Stimulated activated CD8-positive, alpha-beta memory T cell treated with anti-CD3 and anti-CD28 coated beads, Interleukin-15, amount 100 ng/mL, for 4 hours (primary cell): ENCODE results near the gene ITPRIPL2.

Experiments
- DNase-seq, 2 donors: peaks; one replicate each; pipeline ENCODE4 v3.0.0-alpha.2; 2020; ENCODE audit warnings: low read depth in 2 of 2

The ITPRIPL2 gene

DNA sequence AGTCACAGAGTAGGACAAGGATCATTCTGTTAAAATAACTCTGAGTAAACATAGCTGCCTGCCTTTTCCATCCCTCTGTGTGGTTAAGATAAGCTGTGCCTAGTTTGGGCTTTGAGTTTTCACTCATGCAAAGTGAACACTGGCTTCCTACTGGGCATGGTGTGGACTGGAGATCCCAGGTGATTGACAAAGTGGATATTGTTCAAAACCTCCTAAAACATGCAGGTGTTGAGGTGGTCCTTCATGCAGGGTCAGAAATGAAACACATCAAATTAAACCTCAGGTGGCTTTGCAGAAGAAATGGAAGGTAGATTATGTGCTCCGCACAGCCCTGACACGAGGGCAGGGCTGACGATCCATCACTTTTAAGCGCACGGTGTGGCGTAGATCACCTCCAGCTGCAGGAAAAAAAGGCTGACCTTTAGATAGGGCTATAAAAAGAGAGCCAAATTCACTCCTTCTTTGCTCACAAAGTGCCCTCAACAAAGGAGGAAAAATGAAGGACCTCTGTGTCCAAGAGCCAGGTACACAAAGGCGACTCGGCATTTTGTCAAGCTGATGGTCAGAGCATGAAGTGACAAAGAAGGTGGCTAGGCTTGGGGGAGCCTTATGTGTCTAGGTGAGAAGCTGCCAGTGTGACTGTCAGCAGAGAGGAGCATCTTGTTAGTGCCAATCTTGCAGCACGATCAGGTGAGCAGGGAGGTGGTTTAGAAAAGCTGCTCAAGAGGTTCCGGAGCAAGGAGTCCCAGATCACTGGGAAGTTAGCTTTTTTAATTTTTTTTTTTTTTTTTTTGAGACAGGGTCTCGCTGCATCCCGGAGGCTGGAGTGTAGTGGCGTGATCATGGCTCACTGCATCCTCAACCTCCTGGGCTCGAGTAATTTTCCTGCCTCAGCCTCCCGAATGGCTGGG, 19.9 kb upstream of the ITPRIPL2 start:
- no peak for DNase-seq

DNA sequence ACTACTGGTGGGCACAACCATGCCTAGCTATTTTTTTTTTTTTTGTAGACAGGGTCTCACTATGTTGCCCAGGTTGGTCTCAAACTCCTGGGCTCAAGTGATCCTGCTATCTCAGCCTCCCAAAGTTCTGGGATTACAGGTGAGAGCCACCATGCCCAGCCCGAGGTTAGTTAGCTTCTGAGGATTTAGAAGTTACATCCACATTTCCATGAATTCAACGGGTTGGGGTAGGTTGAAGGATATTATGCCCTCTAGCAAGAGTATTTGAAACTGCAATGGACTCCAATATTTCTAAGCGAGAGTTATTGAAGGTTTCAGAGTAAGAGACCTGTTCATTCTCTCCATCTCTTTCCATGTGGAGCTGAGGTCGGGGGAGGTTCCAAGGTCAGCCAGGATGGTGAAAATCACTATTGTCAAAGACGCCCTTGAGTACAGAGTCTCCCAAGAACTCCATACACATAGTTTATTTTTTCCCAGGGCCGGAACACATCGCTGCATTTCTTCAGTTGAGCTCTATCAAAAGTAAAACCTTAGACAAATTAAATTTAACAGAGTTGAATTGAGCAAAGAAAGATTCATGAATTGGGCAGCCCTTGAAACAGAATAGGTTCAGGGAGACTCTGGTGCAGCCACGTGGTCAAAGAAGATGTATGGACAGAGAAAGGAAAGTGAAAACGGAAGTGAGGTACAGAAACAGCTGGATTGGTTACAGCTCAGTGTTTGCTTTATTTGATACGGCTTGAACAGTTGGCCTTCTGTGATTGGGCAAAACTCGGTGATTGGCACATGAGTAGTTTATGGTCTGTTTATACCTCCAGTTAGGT, 19.0 kb upstream of the ITPRIPL2 start:
- DNase-seq = no peak

- DNase-seq = no peak
Measured at GRCh38 chr16:19095654-19096053, 18.1 kb upstream of the ITPRIPL2 start.

- no peak for DNase-seq
Measured at GRCh38 chr16:19098173-19098572, 15.6 kb upstream of the ITPRIPL2 start.

DNA sequence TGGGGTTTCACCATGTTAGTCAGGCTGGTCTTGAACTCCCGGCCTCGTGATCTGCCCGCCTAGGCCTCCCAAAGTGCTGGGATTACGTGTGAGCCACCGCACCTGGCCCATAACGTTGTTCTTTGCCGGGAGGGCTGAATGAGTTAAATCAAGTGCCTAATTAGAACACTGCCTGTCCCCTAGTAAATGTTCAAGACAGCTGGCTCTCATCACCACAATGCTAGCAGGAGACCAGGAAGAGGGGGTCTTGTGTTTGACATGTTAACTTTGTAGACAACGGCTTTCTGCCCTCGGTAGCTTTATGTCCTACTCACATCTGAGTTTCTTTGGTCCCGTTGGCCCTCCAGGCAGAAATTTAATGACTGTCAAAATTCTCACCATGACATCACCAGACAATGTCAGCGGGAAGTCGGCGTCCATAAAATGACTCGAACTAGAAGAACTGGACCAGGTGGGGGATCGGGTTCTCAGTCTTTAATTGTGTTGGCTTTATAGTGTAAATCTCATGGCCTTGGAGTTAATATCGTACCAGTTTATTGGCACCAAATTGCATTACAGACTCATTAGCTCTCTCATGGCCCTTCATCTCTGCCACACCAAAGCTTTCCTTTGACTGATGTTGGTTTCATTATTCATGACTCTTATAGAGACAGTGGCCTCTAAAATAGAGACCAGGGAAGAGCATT, 11.4 kb upstream of the ITPRIPL2 start:
- no peak for DNase-seq

GRCh38 chr16:19104607-19105006, 9.2 kb upstream of the ITPRIPL2 start:
- DNase-seq = no peak

DNA sequence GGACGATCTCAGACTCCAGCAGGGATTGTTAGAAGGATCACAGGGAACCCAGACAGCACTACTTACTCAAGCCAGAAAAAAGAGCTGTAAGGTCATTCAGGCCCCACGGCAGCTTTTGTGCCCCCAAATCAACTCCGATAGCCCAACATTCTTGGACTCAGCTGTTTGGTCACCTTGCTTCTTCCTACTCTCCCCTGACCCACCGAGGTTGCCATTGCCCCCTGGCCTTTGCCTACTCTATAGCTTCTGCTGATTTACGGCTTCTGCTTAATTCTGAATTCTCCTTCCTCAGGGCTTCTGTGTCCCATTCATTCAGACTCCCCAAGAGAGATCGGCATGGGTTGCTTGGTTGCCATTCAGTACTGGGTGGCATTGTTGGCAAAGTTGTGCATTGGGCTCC, 8.6 kb upstream of the ITPRIPL2 start:
- no peak for DNase-seq

DNA sequence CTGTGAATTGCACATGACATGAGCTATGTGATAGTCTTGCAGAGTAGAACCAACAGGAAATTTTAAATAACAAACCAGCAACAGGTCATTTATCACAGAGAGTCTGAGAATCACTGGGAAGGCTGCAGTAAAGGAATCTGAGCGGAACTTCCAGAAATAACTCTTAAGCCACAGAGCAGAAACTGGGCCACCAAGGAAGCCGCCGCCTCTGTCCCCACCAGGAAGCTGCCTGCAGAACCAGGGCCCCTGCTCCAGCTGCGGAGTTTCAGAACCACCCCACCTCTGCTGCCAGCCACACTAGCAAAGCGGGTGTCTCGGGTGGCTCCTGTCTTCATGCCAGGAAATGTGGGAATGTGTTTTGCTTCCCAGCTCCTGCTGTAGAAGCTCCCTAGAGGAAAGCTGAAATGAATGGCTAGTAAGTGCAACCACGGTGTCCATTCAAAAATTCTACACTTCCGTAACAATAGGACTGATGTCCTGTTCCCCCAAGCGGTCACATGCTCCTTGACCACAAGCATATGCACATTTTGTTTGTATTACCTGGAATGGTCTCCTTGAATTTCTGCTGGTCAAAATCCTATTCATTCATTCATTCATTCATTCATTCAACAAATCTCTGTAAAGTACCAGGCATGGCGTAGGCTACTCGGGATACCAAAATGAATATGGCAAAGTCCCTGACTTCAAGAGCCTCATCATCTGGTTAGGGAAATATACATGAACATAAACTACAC, 7.7 kb upstream of the ITPRIPL2 start:
- DNase-seq = no peak

DNA sequence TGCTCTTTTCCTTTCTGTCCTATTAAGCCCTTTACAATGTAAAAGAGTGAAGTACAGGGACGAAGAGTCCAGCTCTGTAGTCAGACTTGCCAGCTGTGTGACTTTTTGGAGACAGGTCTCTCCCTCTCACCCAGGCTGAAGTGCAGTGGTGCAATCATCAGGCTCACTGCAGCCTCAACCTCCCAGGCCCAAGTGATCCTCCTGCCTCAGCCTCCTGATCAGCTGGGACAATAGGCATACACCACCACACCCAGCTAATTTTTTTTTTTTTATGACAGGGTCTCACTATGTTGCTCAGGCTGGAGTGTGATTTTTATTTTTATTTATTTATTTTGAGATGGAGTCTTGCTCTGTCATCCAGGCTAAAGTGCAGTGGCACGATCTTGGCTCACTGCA, 7.1 kb upstream of the ITPRIPL2 start:
- DNase-seq = no peak

DNA sequence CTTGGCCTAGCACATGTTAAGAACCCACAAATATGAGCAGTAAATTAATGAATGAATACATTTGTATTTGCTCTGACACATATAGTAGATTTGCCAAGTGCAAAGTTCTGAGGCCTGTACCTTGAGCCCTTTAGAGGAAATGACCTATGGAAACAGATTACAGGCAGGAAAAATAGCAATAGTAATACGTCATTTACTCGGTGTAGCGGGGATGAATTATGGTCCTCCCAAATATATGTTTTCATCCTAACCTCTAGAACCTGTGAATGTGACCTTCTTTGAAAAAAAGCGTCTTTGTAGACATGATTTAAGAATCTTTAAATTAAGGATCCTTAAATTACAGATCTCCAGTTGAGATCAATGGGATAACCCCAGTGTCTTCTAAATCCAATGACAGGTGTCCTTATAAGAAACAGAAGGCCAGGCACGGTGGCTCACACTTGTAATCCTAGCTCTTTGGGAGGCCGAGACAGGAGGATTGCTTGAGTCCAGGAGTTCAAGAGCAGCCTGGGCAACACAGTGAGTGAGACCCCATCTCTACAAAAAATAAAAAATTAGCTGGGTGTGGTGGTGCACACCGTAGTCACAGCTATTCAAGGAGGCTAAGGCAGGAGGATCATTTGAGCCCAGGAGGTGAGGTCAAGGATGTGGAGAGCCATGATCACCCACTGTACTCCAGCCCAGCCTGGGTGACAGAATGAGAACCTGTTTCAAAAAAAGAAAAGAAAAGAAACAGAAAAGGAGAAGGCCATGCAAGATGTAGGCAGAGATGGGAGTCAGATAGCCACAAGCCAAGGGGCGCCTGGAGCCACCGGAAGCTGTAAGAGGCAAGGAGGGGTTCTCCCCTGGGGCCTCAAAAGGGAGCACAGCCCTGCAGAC, 5.1 kb upstream of the ITPRIPL2 start:
- DNase-seq = no peak

- no peak for DNase-seq
Measured at GRCh38 chr16:19109288-19109664, 4.5 kb upstream of the ITPRIPL2 start.

- DNase-seq = no peak
Measured at GRCh38 chr16:19110537-19111360, 3.0 kb upstream of the ITPRIPL2 start.

DNA sequence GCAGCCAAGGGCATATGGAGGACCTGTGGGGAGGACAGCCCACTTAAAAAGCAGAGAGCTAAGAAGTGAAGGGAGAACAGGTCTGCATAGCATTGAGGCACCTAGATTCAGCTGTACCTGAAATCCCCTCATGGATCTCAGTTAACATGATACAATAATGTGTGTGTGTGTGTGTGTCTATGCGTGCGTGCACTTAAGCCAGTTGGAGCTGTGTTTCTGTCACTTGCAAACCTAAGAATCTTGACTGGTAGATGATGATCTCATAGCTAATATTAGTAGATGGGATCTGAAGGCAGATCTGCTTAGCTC, 1.7 kb upstream of the ITPRIPL2 start:
- no peak for DNase-seq

GRCh38 chr16:19114359-19115147, 789 bp downstream of the ITPRIPL2 start:
- DNase-seq = no peak

GRCh38 chr16:19115148-19116021, 1.6 kb downstream of the ITPRIPL2 start:
- no peak for DNase-seq

- DNase-seq = no peak
Measured at GRCh38 chr16:19116711-19117449, 3.1 kb downstream of the ITPRIPL2 start.

DNA sequence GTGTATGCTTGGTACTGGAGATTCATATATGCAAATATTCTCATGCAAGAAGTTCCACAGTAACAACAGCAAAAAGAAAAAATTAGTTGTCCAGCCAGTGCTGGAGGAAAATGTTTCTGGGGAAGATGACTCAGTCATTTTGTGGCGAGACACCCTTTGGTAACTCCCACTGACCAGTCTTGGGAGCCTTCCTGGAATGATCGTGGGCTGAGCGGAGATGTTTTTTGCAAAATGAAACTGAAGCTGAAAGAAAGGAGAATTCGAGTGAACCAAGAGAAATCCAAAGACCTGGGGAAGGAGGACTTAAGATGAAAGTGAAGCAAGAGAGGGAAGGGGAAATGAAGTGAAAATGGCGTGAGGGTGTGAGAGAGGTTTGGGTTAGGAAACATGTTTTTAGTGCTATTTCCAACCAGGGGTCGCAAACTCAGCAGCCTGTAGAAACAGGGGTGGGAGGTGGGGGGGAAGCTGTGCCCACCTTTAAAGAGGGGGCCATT, 5.2 kb downstream of the ITPRIPL2 start:
- peak in 1 of 2 donors; percentile 3 for DNase-seq
